Measurements from ENCODE around the gene FICD. TPM values are rescaled to one million over a fixed set of nuclear protein-coding genes. Genes with fewer than 3 reads are reported as not detected.

FICD gene
- total and polyA plus RNA-seq, 2 of the 13 experiments (the other 11 are each of a cell fraction or from before 2014, with no cell fraction given) = 0.99 to 3.0 TPM

DNA sequence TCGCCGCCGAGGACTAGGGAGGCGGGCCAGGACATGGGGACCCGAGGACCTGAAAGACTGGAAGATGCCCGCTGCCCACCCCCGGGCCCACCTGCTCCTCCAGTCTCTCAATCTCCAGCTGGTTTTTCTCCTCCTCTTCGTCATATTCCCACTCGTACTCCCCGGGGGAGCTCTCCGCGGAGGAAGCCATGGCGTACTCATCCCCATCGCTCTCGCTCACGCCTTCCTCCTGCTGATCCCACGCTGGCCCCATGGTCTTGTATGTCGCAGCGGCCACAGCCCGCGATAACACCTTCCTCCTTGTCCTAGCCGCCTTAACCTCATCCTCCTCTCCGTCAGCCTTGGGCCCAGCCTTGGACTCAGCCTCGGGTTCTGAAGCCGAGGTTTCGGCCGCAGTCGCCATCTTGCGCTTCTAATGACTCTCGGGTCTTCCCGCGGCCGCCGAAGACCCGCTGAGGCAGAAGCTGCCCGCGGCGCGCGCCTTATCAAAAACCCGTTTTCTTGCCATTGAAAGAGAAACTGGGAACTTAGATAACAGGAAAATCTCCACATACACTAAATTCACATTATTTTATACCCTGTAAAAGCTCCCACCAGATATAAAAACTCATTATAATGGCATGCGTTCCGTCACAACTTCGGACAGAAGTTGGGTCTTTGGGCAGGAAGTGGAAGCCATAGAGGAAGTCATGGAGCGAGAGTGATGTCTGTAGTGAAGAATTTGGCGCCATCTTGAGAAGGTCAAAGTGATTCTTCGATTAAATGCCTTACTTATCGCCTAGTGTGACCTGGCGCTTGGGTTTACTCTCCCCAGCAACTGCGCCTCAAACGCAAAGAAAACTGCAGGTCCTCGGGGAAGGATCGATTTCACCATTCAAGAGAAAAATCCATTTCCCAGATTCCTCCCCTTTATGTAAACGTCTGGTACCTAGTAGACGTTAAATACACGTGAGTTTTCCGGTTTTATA is 46.0 kb downstream of the FICD start, which contains the start of gene SART3 (continued):
- TF ChIP-seq, protein P1, sequence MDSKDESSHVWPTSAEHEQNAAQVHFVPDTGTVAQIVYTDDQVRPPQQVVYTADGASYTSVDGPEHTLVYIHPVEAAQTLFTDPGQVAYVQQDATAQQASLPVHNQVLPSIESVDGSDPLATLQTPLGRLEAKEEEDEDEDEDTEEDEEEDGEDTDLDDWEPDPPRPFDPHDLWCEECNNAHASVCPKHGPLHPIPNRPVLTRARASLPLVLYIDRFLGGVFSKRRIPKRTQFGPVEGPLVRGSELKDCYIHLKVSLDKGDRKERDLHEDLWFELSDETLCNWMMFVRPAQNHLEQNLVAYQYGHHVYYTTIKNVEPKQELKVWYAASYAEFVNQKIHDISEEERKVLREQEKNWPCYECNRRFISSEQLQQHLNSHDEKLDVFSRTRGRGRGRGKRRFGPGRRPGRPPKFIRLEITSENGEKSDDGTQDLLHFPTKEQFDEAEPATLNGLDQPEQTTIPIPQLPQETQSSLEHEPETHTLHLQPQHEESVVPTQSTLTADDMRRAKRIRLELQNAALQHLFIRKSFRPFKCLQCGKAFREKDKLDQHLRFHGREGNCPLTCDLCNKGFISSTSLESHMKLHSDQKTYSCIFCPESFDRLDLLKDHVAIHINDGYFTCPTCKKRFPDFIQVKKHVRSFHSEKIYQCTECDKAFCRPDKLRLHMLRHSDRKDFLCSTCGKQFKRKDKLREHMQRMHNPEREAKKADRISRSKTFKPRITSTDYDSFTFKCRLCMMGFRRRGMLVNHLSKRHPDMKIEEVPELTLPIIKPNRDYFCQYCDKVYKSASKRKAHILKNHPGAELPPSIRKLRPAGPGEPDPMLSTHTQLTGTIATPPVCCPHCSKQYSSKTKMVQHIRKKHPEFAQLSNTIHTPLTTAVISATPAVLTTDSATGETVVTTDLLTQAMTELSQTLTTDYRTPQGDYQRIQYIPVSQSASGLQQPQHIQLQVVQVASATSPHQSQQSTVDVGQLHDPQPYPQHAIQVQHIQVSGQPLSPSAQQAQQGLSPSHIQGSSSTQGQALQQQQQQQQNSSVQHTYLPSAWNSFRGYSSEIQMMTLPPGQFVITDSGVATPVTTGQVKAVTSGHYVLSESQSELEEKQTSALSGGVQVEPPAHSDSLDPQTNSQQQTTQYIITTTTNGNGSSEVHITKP (CRISPR knock-in tag; IDR thresholded peaks at IDR 0.05; ENCODE audit: low read depth) = no peak
- TF ChIP-seq, protein P2, sequence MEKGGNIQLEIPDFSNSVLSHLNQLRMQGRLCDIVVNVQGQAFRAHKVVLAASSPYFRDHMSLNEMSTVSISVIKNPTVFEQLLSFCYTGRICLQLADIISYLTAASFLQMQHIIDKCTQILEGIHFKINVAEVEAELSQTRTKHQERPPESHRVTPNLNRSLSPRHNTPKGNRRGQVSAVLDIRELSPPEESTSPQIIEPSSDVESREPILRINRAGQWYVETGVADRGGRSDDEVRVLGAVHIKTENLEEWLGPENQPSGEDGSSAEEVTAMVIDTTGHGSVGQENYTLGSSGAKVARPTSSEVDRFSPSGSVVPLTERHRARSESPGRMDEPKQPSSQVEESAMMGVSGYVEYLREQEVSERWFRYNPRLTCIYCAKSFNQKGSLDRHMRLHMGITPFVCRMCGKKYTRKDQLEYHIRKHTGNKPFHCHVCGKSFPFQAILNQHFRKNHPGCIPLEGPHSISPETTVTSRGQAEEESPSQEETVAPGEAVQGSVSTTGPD (CRISPR knock-in tag; IDR thresholded peaks at IDR 0.05) = no peak; the same call in 1 of the 2 replicates
- TF ChIP-seq ZNF329 (CRISPR knock-in tag; IDR thresholded peaks at IDR 0.05; ENCODE audit: low read depth) = no peak
- TF ChIP-seq, protein P3, sequence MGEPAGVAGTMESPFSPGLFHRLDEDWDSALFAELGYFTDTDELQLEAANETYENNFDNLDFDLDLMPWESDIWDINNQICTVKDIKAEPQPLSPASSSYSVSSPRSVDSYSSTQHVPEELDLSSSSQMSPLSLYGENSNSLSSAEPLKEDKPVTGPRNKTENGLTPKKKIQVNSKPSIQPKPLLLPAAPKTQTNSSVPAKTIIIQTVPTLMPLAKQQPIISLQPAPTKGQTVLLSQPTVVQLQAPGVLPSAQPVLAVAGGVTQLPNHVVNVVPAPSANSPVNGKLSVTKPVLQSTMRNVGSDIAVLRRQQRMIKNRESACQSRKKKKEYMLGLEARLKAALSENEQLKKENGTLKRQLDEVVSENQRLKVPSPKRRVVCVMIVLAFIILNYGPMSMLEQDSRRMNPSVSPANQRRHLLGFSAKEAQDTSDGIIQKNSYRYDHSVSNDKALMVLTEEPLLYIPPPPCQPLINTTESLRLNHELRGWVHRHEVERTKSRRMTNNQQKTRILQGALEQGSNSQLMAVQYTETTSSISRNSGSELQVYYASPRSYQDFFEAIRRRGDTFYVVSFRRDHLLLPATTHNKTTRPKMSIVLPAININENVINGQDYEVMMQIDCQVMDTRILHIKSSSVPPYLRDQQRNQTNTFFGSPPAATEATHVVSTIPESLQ (CRISPR knock-in tag; conservative IDR thresholded peaks at IDR 0.05) = no peak
- no peak for TF ChIP-seq SATB2 (CRISPR knock-in tag; IDR thresholded peaks at IDR 0.05)

All from HepG2 (cell line).